ENCODE results near the gene ACTG1.
A peak's percentile ranks its signal among the peaks of the same experiment; 100 is the strongest.

ACTG1 gene

DNA sequence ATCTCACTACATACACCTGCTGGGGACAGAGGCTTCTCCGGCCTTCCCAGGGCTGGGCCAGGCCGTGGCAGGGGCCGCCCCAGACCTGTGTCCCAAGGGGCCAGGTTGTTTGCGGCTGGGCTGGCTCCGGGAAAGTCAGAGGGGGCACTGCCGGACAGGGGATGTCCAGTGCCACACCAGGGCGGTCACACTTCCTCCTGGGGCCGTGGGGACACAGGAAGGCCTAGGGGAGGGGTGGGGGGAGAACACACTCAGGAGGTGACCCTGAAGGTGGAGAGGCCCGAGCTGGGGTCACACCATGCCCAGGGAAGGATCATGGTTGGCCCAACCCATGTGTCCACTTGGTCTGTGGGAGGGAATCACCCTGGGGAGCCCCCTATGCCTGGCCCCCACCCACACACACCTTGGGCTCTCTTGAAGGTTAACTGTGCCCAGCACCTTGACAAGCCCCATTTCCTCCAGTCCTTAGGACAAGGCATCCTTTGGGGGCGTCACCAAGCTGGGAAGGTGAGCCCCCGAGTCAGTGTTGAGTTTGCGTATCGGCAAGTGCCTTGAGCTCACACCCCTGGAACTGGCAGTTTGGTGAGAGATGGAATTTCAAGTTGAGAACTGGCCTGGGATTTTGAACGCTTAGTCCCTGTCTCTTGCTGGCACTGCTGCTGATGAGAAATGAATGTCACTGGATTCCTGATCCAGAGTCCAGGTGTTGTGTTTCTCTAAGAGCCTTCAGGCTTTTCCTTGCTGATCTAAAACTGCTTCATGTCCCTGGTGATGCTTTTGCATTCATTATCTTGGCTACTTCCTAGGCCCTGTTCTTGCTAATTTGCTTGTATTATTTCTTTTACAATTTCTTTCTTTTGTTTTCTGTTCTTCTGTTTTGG lies 7.7 kb upstream of the ACTG1 start:
- in situ Hi-C loops (cut with MboI; ENCODE audit: low pct_unique_long_range_greater_than_20kb, low sequenced_read_pairs): no loop called here
- DNase-seq: no peak

DNA sequence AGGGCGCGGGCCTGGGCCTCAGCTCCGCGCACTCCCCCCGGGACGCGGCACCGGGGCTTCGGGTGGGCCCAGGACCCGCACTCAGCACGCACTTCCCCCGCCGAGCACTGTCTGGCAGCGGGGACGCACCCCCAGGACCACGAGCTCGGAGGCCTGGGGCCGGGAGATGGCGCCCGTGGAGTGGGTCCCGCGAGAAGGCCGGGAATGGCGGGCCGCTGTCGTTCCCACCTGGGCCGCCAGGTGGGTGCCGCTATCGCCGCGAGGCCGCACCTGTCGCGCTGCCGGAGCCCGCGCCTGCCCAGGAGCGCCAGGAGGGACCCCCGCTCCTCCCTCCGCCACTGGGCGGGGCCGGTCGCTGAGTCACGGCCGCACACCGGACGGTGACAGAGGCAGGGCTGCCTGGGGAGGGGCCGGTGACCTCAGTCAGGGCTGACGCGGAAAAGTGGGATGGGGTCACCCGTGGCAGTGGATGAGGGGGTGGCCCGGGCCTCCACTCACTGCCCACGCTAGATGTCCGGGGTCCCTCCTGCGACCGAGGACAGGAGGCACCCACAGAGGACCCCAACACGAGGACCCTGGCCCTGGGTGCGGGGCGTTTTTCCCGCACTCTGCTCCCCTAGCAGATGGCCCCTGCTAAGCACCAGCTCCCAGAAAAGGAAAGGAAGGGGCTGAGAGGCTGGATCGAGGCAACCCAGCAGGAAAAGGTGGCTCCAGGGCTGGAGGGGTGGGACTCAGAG lies 6.9 kb upstream of the ACTG1 start:
- DNase-seq: no peak
- in situ Hi-C loops (cut with MboI; ENCODE audit: low pct_unique_long_range_greater_than_20kb, low sequenced_read_pairs): no loop called here

DNA sequence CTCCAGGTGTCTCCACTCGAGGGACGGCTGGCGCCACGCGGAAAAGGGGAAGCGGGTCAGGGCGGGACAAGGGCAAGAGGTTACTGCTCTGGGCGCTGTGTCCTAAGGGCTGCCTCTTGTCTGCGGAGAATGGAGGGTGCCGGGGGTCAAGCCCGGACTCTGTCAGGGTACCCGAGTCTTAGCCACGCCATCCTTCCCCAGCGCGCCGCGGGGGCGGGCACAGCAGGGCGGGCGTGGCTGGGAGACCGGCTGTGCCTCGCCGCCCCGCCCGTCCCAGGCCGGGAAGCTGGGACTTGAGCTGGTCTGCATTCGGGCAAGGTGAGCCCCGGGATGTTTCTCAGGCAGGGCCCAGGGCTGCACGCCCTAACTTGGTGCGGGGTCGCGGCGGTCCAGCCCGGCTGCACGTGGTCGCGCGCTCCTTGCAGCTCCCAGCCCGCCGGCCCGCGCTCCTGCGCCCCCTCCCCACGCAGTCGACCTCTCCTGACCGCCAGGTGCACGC lies 6.2 kb upstream of the ACTG1 start:
- no peak for DNase-seq
- in situ Hi-C loops (cut with MboI; ENCODE audit: low pct_unique_long_range_greater_than_20kb, low sequenced_read_pairs): no loop called here

DNA sequence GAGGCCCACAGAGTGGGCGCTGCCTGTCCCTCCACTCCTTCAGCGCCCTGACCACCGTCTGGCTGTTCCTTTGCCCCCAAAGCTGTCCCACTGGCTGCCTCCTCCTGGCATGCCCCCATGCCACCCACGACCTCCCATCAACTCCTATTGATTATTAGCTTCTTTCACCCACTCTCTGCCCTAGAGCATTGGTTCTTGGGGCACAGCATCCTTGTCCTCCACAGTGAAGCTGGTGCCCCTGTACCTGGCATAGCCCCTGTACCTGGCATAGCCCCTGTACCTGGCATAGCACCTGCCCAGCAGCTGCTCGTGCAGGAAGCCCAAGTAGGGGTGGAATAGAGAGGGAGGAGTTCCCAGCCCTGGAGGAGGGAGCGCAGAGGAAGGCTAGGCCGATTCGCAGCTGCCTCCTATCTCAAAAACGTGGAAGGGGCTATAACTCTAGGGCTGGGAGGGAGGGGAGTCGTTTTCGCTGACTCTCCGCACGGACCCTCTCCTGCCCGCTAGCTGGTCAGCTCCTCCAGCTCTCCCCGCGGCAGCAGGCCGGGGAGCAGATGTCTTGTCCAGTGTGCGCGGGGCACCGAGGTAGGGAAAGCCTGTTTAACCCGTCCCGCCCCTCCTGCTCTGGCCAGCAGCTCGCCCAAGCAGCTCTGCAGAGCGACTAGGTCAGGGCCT lies 5.7 kb upstream of the ACTG1 start:
- DNase-seq: no peak
- in situ Hi-C loops (cut with MboI; ENCODE audit: low pct_unique_long_range_greater_than_20kb, low sequenced_read_pairs): no loop called here

DNA sequence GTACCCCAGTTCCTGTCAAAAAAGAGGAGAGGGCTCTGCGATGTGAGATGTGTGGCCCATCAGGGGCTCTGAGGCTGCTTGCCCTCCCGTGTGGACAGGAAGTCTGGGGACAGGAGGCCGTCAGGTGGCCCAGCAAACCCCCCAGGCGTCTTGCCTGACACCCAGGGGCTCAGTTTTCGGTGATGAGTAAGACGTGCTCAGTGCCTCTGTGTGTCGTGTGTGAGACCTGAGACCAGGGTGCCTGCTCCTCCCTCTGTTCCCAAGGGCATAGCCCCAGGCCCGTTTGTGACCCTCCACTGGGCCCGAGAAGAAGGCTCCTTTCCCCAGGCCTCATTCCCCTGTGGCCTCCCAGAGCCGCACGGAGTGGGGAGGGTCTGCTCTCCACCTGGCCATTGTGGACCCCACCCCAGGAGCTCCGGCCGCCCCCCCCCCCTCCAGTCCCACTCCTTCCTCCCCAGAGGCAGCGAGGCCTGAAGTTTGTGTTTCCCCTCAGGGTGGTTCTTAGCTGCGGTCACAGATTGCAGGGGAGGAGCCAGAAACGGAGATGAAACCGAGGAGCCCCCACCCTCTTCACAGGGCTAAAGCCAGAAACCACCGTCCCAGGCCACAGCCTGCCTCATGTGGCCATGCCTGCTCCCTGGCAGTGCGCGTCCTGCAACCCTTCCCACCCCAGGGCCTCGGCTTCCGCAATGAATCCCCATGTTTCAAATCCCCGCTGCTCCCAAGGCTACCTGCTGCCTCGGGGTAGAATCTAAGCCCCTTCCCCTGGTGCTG lies 4.9 kb upstream of the ACTG1 start:
- in situ Hi-C loops (cut with MboI; ENCODE audit: low pct_unique_long_range_greater_than_20kb, low sequenced_read_pairs): no loop called here
- DNase-seq: peak; percentile 83

DNA sequence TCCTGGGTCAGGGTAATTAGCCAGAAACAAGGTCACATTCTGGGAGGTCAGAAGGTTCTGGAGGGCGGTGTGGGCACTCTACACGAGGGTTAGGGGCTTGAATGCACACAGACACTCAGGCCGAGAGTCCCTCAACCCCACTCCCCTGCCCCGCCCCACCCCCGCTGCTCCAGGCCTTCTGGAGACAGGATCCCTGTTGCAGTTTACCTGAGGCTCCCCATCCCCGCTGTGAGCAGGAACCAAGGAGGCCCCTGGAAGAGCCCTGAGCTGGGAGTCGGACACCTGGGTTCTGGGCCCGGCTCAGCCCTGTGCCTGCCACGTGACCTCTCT lies 4.4 kb upstream of the ACTG1 start:
- in situ Hi-C loops (cut with MboI; ENCODE audit: low pct_unique_long_range_greater_than_20kb, low sequenced_read_pairs): no loop called here
- no peak for DNase-seq

DNA sequence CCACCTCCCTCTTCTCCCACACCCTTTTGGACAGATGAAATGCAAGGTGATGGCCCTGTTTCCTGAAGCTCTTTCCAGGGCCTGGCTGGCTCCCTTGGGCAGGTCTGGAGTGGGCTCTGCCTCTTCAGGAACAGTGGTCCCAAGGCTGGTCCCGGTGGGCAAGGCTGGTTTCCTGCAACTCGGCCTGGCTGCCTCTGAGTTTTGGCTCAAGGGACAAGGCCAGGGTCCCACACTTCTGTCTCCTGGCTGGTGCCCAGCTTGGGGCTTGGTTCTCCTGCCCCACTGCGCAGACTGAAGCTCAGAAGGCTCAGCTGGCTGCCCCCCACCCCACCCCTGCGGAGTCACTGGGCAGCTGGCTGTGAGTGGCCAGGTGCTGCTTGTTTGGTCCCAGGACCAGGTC lies 3.8 kb upstream of the ACTG1 start:
- DNase-seq: no peak
- in situ Hi-C loops (cut with MboI; ENCODE audit: low pct_unique_long_range_greater_than_20kb, low sequenced_read_pairs): no loop called here

DNA sequence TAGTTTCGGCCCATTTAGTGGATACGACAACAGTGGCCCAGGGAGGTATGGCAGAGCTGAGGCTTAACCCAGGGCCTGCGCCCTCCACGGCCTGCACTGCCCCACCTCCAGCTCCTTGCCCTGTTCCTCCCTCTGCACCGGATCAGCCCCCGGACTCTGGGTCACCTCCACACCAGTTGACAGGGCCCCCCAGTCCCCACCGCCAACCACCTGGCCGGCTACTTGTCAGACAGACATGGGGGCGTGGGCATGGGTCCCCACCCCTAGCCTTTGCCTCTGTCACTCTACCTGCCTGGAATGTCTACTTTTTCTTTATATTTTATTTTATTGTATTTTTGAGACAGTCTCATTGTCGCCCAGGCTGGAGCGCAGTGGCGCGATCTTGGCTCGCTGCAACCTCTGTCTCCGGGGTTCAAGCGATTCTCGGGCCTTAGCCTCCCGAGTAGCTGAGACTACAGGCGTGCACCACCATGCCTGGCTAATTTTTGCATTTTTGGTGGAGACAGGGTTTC lies 3.0 kb upstream of the ACTG1 start:
- DNase-seq: no peak
- in situ Hi-C loops (cut with MboI; ENCODE audit: low pct_unique_long_range_greater_than_20kb, low sequenced_read_pairs): no loop called here

DNA sequence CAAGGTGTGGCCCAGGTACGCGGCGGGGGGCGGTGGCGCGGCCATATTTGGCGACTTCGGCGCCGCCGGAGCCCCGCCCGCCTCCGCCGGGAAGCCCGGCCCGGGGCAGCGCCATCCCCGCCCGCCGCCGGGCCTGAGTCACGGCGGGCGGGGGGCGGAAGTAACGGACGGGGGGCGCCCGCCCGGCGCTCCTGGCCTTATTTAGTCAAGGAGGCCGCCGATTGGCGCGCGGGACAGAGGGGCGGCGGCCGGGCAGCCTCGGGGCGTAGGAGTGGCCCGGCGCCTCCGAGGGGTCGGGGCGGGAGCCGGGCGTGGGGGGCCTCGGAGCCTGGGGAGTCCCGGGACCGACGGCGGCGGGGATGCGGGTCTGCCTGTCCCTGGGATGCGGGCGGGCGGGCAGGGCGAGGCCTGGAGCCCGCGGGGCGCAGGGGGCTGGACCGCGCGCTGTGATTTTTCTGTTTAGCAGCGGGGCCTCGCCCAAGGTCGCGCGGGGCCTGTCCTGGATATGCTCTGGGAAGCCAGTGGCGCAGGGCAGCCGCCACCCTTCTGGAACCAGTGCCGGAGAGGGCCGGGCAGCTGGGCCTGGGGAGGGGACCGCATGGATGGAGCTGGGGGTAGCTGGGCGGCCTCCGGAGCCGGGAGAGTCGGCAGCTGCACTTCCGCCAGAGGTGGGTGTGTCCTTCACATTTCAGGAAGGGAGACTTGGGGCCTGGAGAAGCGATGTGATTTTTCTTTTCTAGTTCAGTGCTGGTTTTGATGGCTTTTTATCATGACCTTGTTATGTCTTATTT lies 2.3 kb upstream of the ACTG1 start:
- peak; percentile 83 for DNase-seq
- in situ Hi-C loops (cut with MboI; ENCODE audit: low pct_unique_long_range_greater_than_20kb, low sequenced_read_pairs): no loop called here

DNA sequence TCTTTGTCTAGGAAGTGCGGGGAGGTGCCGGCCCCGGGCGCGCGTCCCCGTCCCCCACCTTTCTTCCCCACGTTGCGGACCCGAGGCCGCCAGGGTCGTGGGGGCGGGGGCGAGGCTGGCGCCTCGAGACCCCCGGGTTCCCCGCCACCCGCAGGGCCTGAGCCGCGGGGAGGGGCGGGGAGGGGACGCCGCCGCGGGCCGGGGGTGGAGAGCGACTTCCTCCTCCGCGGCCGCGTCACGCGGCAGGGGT lies 1.8 kb upstream of the ACTG1 start:
- in situ Hi-C loops (cut with MboI; ENCODE audit: low pct_unique_long_range_greater_than_20kb, low sequenced_read_pairs): no loop called here
- no peak for DNase-seq

DNA sequence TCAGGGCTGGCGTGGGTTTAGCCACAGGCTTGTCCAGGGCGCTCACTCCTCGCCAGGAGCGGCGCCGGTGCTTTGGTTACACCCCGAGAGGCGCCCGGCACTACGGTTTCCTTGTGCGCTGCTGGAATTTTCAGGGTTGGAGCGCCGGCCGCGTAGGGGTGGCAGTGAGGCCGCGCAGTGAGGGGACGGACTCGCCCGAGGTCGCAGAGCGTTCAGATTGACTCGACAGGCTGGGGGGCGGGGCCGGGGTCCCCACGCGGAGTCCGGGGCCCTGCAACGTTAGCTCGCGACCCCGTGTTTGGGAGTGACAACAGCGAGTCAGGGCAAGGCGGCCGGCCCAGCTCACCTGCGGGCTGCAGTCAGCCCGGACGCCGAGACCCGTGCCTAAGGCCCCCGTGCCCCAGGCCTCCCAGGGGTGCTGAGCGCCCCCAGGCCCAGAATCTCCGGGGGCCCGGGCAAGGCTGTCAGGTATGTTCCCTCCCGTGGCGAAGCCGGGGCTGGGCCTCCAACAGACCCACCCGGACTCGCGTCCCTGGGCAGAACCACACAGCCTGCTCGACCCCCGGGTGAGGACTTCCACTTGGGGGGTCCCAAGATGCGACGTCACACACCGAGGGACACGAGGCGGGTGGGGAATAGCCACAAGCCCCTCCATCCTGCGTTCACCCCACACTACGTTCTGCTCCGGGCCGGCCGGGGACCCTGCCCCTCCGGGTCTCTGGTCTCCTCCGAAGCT lies 1.3 kb upstream of the ACTG1 start:
- peak; percentile 61 for DNase-seq
- in situ Hi-C loops (cut with MboI; ENCODE audit: low pct_unique_long_range_greater_than_20kb, low sequenced_read_pairs): no loop called here

DNA sequence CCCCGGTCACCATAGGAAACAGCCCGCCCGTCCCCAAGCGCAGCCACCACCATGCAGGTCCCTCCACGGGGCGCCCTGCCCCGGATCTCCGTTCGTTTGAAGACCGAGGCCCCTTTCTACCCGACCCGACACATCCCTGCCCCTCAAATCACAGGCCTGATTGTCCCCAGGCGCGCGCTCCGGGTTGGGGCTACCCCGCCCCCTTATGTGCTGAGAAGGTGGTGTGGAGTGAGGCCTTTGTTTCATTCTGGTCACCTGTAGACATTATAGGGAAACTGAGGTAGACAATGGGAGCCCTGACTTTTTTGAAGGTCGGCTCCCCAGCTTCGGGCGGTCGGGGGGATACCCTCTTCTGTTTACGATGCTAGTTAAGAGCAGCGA lies 763 bp upstream of the ACTG1 start:
- DNase-seq: peak; percentile 69
- in situ Hi-C loops (cut with MboI; ENCODE audit: low pct_unique_long_range_greater_than_20kb, low sequenced_read_pairs): no loop called here

DNA sequence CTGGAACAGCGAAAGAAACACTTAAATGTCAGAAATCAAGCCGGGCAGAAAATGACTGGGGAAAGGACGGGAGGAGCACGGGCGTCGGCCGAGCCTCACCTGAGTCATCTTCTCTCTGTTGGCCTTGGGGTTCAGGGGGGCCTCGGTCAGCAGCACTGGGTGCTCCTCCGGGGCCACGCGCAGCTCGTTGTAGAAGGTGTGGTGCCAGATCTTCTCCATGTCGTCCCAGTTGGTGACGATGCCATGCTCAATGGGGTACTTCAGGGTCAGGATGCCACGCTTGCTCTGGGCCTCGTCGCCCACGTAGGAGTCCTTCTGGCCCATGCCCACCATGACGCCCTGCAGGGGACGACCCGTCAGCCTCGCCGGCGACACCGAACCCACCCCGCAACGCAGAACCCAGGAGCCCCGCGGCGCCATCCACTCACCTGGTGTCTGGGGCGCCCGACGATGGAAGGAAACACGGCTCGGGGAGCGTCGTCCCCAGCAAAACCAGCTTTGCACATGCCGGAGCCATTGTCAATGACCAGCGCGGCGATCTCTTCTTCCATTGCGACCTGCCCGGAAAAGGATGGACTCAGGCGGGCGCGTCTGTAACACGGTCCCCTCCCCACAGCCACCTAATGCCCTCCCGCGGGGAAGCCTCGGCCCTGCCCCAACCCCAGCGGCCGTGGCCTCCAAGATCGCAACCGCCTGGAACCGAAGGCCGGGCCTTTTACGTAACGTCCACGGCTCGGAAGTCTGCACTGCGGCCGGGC lies 616 bp downstream of the ACTG1 start:
- DNase-seq: no peak
- in situ Hi-C loops (cut with MboI; ENCODE audit: low pct_unique_long_range_greater_than_20kb, low sequenced_read_pairs): no loop called here

DNA sequence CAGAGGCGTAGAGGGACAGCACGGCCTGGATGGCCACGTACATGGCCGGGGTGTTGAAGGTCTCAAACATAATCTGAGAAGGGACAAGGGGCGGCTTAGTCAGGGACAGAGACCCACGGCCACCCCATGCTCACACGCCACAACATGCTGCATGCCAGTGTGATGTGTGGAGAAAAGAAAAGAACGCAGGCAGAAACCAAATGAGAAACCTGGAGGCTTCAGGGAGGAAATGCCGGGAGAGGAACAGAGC lies 1.1 kb downstream of the ACTG1 start:
- no peak for DNase-seq
- in situ Hi-C loops (cut with MboI; ENCODE audit: low pct_unique_long_range_greater_than_20kb, low sequenced_read_pairs): no loop called here

DNA sequence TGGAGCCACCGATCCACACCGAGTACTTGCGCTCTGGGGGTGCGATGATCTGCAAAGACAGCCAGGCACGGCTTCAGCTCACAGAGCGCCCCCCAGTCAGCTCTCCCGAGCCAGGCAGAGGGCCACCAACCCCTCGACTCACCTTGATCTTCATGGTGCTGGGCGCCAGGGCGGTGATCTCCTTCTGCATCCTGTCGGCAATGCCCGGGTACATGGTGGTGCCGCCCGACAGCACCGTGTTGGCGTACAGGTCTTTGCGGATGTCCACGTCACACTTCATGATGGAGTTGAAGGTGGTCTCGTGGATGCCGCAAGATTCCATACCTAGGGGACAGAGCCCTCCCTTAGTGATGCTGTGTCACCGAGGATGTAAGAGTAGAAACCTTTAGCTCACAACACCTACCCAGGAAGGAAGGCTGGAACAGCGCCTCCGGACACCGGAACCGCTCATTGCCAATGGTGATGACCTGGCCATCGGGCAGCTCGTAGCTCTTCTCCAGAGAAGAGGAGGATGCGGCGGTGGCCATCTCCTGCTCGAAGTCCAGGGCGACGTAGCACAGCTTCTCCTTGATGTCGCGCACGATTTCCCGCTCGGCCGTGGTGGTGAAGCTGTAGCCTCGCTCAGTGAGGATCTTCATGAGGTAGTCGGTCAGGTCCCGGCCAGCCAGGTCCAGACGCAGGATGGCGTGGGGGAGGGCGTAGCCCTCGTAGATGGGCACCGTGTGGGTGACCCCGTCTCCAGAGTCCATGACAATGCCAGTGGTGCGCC lies 1.6 kb downstream of the ACTG1 start:
- no peak for DNase-seq
- in situ Hi-C loops (cut with MboI; ENCODE audit: low pct_unique_long_range_greater_than_20kb, low sequenced_read_pairs): no loop called here

DNA sequence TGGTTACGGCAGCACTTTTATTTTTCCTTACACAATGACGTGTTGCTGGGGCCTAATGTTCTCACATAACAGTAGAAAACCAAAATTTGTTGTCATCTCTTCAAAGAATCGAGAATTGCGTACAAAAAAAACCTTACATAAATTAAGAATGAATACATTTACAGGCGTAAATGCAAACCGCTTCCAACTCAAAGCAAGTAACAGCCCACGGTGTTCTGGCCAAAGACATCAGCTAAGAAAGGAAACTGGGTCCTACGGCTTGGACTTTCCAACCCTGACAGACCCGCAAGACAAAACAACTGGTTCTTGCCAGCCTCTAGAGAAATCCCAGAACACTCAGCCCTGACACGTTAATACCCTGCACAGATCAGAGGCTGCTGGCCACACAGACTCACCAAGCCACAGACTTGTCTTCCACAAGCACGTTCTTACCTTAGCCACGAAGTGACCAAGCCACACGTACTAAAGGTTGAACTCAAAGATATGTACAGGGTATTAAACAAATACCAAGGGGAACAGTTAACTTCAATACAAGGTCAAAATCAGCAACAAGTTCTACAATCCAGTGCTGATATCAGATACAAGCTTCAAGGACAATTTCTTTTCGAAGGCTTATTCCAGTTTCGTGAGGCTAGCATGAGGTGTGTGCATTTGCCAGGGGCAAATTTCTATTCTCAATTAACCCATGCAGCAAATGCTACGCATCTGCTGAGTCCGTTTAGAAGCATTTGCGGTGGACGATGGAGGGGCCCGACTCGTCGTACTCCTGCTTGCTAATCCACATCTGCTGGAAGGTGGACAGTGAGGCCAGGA lies 2.4 kb downstream of the ACTG1 start:
- in situ Hi-C loops (cut with MboI; ENCODE audit: low pct_unique_long_range_greater_than_20kb, low sequenced_read_pairs): no loop called here

More for the DNA sequence above, 2.4 kb downstream of the ACTG1 start:
- no peak for DNase-seq
